Heart left ventricle (tissue), 13 donors: ENCODE measurements around the gene AIPL1.

Experiments
- CTCF ChIP-seq, 12 donors: fragments of 200-600 bp; sonication (generic) in 4 of 12; IDR thresholded peaks; one replicate each; pipeline versions ENCODE4 v1.5.0 to v1.8.0; 2018 to 2022; ENCODE audit warnings: antibody characterized with exemption in 12 of 12, mild to moderate bottlenecking in 5 of 12
- POLR2A ChIP-seq, 2 donors: fragments of 450-650 bp; IDR thresholded peaks; one replicate each; pipeline ENCODE4 v1.6.1; 2017; ENCODE audit warnings: antibody characterized with exemption in 2 of 2, mild to moderate bottlenecking in 2 of 2, moderate library complexity in 2 of 2
- donor health status: ischemic (EF 13 %, LVEDD 7.1; RV severe dilation, severe dysfunction).
- donor health status: DM: no; HTN: yes; CAD: no.
- donor health status: DM: no; HTN: no; CAD: no.
- donor health status: ischemic (EF 25% LVEDD 6.9; RV normal size, moderate dysfunction).
- donor health status: ischemic (EF 25% LVEDD 5.7; RV mildly dilated, moderate dysfunction).
- donor health status: ischemic (EF 35%, LVEDD 5.7; RV mildly dilated, moderate dysfunction).
- donor health status: nonischemic (EF 11% LVEDD 7.7; RV severe dilation, severe dysfunction).
- donor health status: DM: yes; HTN: yes; CAD: no.
- donor health status: PGD.
- donor health status: ischemic (EF 29% LVEDD 5.4; RV normal size, mild dysfunction).
- donor health status: nonischemic (EF 23%, LVEDD 6.1; RV moderate dilation, normal function).

- no peak for TF ChIP-seq CTCF (IDR thresholded peaks at IDR 0.05)
- no peak for TF ChIP-seq POLR2A (IDR thresholded peaks at IDR 0.05)
Observed at GRCh38 chr17:6374271-6374691, 60.6 kb downstream of the AIPL1 start.
